Epidermal melanocyte (primary cell): ENCODE data around the gene ANKRD11.
"Not testable (repeated sequence)": the region's sequence is repeated elsewhere in the genome, so short reads cannot be mapped to it uniquely, and the experiment has no call there.

Source experiments
- DNase-seq: peaks from one replicate; pipeline ENCODE4 v3.0.0; 2011; ENCODE audit warnings: low spot score; ENCODE audit not compliant: insufficient read length

Gene ANKRD11

DNA sequence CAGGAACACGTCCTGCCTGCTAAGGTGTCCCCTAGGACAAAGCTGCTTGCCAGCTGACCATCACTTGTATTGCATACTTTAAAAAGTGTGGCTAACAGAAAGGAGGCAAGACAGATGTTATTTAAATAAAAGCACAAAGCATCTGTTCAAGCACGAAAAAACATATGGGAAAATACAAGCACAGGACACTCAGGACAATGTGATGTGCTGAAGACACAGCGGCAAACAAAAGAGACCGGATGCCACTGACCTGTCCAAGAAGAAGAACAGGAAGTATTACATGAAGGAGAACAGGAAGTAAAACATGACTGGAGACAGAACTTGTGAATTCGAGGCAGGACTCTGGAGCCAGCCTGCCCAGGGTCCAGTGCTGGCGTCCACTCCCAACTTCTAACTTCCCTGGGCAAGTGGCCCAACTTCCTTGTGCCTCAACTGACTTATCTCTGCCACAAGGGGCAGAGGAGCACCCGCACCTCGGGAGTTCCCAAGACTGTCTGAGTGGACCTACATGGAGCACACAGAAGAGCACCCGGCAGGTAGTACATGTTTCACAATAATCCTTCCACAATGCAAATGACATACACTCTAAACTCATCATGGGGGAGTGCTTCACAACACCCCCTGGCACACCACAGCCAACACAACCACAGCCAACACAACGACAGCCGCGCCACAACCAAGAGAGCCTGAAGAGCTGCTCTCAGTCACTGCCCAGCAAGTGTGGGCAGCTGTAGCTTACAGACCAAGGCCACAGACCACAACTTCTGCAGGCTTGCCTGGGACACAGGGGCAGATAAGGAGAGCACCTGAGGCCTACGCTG, 36.6 kb downstream of the ANKRD11 start:
- DNase-seq, result no peak

DNA sequence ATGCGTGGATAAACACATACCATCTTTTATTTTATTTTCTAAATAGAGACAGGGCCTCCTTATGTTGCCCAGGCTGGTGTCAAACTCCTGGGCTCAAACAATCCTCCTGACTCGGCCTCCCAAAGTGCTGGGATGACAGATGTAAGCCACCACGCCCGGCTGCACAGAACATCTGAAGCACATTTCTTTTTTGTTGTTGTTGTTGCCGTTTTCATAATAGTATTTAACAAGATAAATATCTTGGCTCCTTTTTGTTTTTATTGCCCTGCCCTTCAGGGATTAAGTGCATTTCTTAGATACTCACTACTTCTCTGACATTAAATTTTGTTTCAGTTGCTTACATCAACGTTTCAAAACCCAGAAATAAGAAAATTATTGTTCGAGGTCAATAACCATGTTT, 37.4 kb downstream of the ANKRD11 start:
- DNase-seq, result no peak

DNA sequence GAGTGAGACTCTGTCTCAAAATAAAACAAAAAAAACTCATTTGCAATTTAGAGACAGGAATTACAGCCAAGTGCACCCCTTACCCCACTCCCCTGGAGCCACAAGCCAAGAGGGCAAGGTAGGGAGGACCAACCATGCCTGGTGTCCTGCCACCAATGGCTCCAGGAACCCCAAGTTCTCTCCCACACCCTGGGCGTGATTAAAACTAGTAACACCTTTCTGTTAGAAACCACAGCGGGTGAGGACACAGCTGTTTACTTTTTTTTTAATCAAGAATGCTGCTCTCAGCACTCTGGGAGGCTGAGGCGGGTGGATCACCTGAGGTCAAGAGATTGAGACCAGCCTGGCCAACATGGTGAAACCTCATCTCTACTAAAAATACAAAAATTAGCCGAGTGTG, 38.1 kb downstream of the ANKRD11 start:
- no peak for DNase-seq

DNA sequence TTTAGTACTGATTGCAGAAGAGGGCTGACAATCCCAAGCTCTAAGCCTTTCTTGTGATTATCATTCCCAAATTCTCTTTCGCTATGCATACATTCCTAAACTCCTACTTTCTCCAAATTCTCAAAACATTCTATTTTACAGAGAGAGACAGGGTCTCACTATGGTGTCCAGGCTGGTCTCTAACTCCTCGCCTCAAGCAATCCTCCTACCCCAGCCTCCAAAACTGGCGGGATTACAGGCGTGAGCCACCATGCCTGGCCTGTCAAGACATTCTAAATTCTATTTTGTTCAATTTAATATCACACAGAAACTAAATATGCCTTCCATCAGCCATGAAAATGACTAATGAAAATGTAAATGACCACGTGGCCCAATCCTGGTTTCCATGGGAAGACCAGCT, 39.8 kb downstream of the ANKRD11 start:
- no peak for DNase-seq

DNA sequence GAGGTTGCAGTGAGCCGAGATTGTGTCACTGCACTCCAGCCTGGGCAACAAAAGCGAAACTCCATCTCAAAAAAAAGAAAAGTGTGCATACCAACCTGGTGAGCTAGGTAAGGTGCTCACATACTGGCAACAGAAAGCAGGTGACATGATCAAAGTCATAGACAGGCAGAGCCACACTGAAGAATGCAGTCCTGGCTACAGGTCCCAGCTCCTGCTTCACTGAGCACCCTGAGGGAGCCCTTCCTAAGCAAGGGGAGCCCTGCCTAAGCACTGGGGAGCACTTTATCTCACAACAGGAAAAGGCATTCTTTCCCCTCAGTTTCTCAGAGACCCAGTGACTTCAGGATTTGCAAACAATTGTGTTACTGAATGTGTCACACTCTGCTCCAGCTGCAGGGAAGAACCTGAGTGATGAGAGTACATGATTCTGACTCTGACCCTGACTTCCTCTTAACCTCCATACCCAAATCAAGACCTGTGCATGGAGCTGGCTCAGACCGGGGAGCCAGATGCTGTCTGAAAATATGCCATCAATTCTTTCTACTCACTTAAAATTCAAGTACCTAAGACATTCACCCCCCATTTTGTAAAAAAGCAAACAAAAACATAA, 40.5 kb downstream of the ANKRD11 start:
- no peak for DNase-seq

DNA sequence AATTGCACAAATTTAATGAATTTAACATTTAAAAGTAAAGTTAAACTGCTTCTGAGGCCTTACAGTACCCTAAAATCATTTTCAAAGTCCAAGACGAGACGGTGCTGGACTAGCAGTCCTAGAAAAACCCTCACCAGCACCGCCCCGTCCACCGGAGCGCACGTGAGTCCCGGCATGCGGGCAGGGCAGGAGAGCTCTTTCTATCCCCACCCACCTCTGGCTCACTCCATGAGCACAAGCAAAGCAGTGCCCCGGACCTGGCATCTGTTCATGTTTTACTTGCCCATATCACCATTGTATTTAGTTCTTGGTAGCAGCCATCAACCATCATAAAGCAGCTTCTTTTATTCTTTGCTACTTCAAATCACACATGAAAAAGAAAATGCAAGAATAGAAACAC, 41.7 kb downstream of the ANKRD11 start:
- no peak for DNase-seq

DNA sequence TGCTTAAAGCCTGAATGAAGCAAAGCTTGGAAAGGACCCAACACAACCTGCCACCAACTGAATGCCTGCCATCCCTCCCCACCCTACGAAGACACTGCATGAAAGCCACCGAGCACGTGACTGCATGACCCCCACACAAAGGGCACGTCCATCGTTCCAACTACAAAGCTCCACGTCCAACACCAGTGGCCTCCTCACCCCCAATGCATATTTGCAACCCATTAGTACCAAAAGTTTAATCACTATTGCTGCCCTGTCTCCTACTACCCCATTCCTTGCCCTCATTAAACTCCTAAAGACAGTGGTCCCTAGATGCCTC, 43.4 kb downstream of the ANKRD11 start:
- DNase-seq, result no peak

DNA sequence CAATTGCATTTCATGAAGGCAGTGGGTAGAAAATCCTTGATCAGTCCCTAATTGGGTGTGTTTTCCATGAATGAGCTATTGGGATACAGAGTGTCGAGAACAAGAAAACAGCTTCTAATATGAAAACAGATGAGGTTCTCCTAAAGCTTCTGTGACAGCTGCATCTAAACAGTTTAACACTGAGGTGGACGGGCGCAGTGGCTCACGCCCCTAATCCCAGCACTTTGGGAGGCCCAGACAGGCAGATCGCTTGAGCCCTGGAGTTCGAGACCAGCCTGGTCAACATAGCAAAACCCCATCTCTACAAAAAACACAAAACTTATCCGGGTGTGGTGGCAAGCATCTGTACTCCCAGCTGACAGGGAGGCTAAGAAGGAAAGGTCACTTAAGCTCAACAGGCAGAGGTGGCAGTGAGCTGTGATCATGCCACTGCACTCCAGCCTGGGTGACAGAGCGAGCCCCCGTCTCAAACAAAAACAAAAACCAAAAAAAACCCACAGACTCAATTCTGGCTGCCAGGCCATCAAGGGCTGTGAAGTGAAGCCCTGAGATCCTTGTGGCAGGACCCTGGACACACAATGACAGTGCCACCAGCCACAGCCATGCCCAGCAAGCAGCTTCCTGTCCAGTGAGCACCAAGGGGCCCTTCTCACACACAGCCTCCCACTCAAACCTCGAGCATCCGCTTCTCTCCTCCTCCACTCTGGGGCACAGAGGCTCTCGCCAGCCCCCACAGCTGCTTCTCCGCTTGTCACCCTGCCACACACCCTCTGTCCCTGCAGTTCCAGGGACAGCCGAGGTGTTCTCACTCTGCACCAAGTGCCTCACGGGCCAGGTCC, 44.0 kb downstream of the ANKRD11 start:
- no peak for DNase-seq

DNA sequence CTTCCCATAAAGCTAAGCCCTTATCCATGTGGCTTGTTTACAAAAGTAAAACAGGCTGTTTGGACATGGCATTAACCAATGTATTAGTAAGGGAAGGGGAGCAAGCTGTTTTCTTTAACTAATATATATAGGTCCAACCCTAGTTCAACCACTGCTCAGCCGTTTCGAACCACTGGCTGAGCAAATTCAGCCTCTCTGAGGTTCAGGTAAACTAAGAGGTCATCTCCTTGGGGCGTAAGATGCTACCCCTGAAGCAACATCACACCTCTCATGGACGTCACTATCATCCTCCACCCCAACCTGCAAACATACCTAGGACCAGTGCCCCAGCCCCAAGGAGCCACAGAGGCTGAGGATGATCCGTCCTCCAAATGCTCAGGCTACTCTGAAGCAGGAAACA, 45.2 kb downstream of the ANKRD11 start:
- DNase-seq, result no peak

DNA sequence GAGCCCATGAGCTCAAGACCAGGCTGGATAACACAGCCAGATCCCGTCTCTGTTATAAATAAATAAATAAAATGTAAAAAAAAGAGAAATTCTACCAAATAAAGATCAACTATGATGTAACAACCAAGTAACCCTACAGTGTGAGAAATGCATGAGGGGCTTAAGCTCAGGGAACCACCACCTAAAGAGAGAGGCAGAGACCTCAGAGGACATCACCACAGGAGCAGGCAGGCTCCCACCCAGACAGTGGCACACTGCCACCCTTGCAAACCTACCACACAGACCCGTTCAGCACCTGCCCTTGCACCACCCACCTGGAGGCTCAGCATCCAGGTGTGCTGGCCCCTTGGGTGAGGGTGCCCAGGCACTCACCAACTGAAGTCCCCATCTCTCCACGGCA, 45.6 kb downstream of the ANKRD11 start:
- DNase-seq, result no peak

DNA sequence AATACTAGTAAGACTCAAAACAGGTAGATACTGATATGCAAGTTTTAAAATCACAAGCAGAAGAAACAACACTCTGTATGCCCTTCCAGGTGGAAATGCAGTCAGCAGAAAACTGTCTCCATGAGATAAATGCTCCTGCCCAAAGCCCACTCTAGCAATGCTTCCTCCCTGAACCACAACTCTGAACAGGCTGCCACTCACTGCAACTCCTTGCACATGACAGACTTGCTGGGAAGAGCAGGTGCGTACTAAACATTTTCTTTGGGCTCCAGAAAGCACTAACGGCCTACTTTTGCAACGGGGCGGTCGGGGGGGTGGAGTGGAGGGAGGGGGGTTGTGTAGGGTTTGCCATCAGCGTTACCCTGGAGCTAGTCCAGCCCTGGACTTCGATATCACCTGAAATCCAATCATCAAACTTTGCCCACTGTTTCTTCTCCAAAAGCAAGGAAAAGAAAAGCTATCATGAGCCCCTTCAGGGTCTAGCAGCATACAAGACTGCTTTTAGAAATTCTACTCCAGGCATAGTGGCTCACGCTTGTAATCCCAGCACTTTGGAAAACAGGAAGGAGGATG, 46.1 kb downstream of the ANKRD11 start:
- DNase-seq, result no peak

DNA sequence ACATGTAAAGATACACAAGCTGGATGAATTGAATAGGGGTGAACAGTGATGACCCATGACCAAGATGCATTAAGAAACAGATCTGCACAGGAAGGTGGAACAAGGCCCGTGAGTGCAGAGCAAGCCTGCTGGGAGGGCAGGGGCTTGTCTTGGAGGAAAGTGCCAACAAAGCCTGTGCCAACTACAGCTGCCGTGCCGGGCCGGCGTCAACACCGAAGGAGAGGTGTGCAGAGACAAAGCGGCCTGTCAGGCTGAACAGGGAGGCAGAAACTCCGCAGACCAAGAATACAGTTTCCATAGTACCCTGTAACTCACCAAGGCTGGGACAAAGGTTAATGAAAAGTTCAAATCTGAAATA, 46.7 kb downstream of the ANKRD11 start:
- DNase-seq, result no peak

DNA sequence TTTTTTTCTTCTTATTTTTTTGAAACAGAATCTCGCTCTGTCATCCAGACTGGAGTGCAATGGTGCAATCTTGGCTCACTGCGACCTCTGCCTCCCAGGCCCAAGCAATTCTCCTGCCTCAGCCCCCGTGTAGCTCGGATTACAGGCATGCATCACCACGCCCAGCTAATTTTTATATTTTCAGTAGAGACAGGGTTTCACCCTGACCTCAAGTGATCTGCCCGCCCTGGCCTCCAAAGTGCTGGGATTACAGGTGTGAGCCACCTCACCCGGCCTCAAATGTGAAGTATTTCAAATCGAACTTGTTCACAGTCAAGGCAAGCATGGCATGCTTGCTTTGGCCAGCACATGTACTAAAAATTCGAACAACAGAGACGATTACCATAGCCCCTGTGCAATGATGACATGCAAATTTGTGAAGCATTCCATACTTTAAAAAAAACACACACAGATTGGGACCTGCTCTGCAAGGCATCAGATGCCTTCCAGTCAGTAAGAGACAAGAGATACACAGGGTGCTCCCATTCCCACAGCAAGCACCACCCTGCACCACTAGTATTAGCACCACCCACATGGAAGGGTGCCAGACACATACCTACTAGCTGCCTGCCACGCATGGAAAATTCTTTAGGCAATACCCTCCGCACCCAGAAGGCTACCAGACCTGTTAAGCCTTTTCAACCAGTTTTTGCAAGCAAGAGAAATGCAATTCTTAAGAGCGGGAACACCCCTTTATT, 47.2 kb downstream of the ANKRD11 start:
- no peak for DNase-seq

DNA sequence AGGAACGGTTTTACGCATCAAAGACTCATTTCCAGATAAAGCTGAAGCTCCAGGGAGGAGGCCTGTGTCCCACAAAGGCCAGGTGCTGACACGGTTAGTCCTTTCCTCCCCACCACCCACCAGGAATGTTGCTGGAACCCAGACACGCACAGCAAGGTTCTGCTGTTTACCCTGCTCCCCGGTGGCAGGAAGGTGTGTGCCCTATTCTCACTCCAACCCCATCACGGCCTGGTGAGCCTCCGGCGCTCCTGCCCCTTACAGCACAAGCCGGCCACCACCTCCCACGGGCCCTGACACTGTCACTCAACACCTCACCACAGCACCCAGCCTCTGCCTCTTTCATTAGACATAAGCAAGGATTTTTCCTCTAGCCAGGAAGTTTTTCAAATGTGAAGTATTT, 47.8 kb downstream of the ANKRD11 start:
- DNase-seq, result no peak

DNA sequence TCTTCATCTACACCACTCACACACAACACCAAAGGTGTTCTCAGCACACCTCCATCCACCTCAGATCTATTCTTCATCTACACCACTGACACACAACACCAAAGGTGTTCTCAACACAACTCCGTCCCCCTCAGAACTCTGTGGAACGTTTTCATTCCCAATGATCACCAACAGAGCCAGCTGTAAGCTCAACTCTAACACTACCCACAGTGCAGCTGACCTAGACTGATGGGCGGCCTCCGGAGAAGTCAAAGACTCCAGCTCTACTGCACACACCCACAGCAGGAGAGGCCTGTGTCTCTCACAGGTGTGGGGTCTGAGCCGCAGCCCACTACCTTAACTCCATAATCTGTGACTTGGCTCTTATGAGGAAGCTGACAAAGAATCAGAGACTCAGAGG, 50.7 kb downstream of the ANKRD11 start:
- no peak for DNase-seq

DNA sequence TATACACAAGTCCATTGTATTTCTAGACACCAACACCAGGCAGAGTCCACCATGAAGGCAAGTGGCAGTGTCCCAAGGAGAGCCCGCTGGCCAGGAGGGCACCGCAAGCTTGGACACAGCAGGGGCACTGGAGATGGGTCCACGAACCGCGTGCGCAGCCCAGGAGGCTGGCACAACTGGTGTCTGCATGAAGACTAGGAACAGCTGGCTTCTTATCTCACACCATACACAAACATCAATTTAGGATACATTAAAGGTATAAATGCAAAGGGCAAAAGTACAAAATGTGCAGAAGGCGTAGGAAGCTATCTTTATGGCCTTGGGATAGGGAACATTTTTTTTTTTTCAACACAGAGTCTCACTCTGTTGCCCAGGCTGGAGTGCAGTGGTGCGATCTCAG, 52.4 kb downstream of the ANKRD11 start:
- DNase-seq, result no peak

DNA sequence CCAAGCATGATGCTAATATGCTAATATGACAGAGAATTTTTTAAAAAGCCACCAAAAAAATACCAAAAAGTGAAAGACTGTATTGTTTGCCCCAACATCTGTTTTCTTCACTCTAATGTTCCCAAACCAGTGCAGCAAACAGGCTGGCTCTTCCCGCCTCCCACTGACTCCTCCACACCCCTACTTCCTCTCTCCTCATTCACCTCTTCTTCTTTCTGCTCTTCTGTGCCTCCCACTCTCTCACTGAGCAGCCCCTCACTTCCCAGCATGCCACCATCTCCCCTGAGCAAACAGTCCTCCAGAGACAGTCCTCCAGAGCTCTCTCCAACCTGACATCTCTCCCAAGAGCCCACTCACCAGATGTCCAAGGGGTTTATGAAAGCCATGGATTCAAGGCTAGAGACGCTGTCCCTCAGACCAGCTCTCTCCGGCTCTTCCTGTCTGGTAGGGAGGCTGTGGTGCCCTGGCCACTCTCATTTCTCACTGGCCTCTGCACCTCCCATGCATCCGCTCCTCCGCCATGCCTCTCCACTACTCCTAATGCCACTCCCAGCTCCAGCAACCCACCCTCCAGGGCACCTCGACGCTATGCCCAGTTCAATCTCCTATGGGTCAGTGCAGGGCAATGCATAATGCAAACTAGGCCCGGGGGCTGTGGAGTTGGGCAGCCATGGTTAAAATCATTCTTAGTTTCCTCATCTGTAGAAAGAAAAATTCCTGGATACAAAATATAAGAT, 52.9 kb downstream of the ANKRD11 start:
- DNase-seq, result no peak

DNA sequence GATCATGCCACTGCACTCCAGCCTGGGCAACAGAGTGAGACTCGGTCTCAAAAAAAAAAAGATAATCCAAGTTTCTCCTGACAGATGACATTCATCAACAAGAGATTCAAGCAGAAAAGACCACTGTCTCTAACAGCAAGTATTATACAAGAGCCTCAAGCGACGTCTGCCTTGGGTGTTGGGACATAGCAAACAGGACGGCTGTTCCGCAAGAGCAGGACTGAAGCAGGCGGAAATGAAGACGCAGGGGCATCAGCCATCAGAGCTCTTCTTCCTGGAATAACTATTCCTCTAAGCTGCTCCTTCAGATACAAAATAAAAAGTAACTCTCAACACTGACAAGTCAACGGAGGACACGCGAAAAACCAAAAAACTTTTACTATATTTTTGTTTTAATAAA, 54.0 kb downstream of the ANKRD11 start:
- DNase-seq, result no peak

DNA sequence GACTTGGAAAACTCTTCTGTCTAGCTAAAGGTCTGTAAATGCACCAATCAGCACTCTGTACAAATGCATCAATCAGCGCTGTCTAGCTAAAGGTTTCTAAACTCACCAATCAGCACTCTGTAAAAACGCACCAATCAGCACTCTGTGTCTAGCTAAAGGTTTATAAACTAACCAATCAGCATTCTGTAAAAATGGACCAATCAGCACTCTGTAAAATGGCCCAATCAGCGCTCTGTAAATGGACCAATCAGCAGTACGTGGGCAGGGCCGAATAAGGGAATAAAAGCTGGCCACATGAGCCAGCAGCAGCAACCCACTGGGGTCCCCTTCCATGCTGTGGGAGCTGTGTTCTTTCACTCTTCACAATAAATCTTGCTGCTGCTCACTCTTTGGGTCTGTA, 55.3 kb downstream of the ANKRD11 start:
- DNase-seq, result not testable (repeated sequence)

DNA sequence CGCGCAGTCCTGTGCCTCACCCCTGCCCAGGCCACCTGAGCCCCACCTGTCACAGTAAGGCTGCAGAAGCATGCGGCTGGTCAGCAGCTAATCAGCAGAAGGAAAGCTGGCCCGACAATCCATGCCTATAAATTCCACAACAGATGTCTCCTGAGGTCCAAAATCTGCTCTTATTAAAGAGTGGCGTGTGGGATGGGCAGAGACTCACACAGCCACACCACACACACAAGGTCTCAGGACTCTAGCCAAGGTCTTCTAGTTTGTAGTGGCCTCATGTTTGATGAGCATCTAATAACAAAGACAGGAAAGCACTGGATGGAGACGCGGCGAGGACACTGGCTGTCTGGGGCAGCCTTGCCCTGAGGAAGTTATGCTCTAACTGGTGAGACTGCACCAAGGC, 55.9 kb downstream of the ANKRD11 start:
- no peak for DNase-seq
